Measurements from ENCODE around the gene CCDC3.
"Not testable (repeated sequence)": the region's sequence is repeated elsewhere in the genome, so short reads cannot be mapped to it uniquely, and the experiment has no call there.

The CCDC3 gene

GRCh38 chr10:13019280-13019679 lies 17.8 kb upstream of the CCDC3 start:
- CTCF ChIA-PET = no interaction called here
- Mint-ChIP-seq H3K9me3 (peaks cover 4% of the 10 kb centered on the region), H3K4me1 (no peaks in the 10 kb centered on the region), H3K27me3 (peaks cover 4% of the 10 kb centered on the region), H3K4me3 (no peak overlapping the region), H3K36me3 (no peaks in the 10 kb centered on the region), H3K27ac (no peak overlapping the region)
- DNase-seq = no peak

- Mint-ChIP-seq H3K4me1 (no peaks in the 10 kb centered on the region), H3K4me3 (no peak overlapping the region), H3K27me3 (peaks cover 4% of the 10 kb centered on the region), H3K9me3 (peaks cover 3% of the 10 kb centered on the region), H3K27ac (no peak overlapping the region), H3K36me3 (no peaks in the 10 kb centered on the region)
- no peak for DNase-seq
- CTCF ChIA-PET = no interaction called here
Measured at GRCh38 chr10:13018171-13018570, 16.7 kb upstream of the CCDC3 start.

- H3K4me3 Mint-ChIP-seq = no peak overlapping the region
- H3K9me3 Mint-ChIP-seq = no peaks in the 10 kb centered on the region
- DNase-seq = no peak
- H3K27ac Mint-ChIP-seq = no peak overlapping the region
- H3K27me3 Mint-ChIP-seq = peaks cover 4% of the 10 kb centered on the region
- CTCF ChIA-PET = no interaction called here
- H3K36me3 Mint-ChIP-seq = no peaks in the 10 kb centered on the region
- H3K4me1 Mint-ChIP-seq = no peaks in the 10 kb centered on the region
Measured at GRCh38 chr10:13016886-13017285, 15.4 kb upstream of the CCDC3 start.

GRCh38 chr10:13016426-13016825 lies 14.9 kb upstream of the CCDC3 start:
- H3K4me3 Mint-ChIP-seq = no peak overlapping the region
- DNase-seq = no peak
- H3K4me1 Mint-ChIP-seq = no peaks in the 10 kb centered on the region
- CTCF ChIA-PET = no interaction called here
- H3K27me3 Mint-ChIP-seq = peaks cover 4% of the 10 kb centered on the region
- no peaks in the 10 kb centered on the region for H3K9me3 Mint-ChIP-seq
- no peak overlapping the region for H3K27ac Mint-ChIP-seq
- H3K36me3 Mint-ChIP-seq = no peaks in the 10 kb centered on the region

GRCh38 chr10:13006037-13006436 lies 4.5 kb upstream of the CCDC3 start:
- CTCF ChIA-PET = no interaction called here
- Mint-ChIP-seq H3K9me3 (no peaks in the 10 kb centered on the region), H3K36me3 (no peaks in the 10 kb centered on the region), H3K27me3 (peaks cover 49% of the 10 kb centered on the region), H3K4me3 (no peak overlapping the region), H3K4me1 (peaks cover 4% of the 10 kb centered on the region), H3K27ac (no peak overlapping the region)
- no peak for DNase-seq

DNA sequence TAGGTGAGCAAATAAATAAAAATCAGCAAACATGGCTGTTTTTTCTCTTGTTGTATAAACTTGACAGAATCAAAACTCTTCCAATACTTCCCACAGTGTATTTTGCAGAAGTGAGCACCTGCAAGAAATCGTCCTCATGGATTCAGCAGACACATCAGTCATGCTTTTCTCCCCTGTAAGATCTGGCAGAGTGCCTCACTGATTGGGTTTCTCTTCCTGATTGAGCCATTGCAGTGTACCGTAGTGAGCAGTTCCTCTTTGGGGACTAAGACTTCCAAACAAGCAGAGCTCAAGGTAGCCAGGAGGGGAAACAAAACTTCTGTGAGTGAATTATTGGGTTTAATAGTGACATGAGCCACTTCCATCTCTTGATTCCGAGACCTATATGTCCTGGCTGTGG lies 2.2 kb upstream of the CCDC3 start:
- DNase-seq = no peak
- H3K4me3 Mint-ChIP-seq = no peak overlapping the region
- CTCF ChIA-PET = no interaction called here
- no peak overlapping the region for H3K27ac Mint-ChIP-seq
- H3K4me1 Mint-ChIP-seq = peaks cover 6% of the 10 kb centered on the region
- peaks cover 59% of the 10 kb centered on the region for H3K27me3 Mint-ChIP-seq
- H3K9me3 Mint-ChIP-seq = no peaks in the 10 kb centered on the region
- H3K36me3 Mint-ChIP-seq = no peaks in the 10 kb centered on the region

GRCh38 chr10:13003004-13003403 lies 1.5 kb upstream of the CCDC3 start:
- peaks cover 6% of the 10 kb centered on the region for H3K4me1 Mint-ChIP-seq
- no peak overlapping the region for H3K4me3 Mint-ChIP-seq
- no peaks in the 10 kb centered on the region for H3K9me3 Mint-ChIP-seq
- H3K27me3 Mint-ChIP-seq = peaks cover 60% of the 10 kb centered on the region
- H3K36me3 Mint-ChIP-seq = no peaks in the 10 kb centered on the region
- no peak overlapping the region for H3K27ac Mint-ChIP-seq
- no peak for DNase-seq
- CTCF ChIA-PET = no interaction called here

DNA sequence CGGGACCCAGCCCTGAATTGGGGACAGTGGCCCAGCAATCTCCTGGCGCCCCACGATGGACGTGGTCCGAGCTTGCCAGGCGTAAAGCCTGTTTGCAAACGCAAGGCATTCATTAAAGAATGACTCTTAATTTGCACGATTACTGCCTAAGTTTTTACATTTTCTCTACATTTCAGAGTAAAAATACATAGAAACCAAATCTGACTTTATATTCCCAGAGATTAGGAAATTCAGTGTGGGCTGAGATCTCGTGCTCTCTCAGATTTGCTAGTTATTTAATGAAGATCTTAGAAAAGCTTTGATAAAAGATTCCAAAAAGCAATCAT lies 337 bp upstream of the CCDC3 start:
- Mint-ChIP-seq H3K4me1 (peaks cover 6% of the 10 kb centered on the region), H3K9me3 (no peaks in the 10 kb centered on the region), H3K27ac (no peak overlapping the region), H3K4me3 (no peak overlapping the region), H3K27me3 (peaks cover 57% of the 10 kb centered on the region), H3K36me3 (no peaks in the 10 kb centered on the region)
- CTCF ChIA-PET = no interaction called here
- no peak for DNase-seq

- Mint-ChIP-seq H3K36me3 (no peaks in the 10 kb centered on the region), H3K4me1 (peaks cover 6% of the 10 kb centered on the region), H3K4me3 (no peak overlapping the region), H3K9me3 (no peaks in the 10 kb centered on the region), H3K27me3 (peaks cover 59% of the 10 kb centered on the region), H3K27ac (no peak overlapping the region)
- no peak for DNase-seq
- CTCF ChIA-PET = no interaction called here
Measured at GRCh38 chr10:13000431-13000830, 1.1 kb downstream of the CCDC3 start.

GRCh38 chr10:12999849-13000248 lies 1.7 kb downstream of the CCDC3 start:
- DNase-seq = no peak
- H3K36me3 Mint-ChIP-seq = no peaks in the 10 kb centered on the region
- peaks cover 6% of the 10 kb centered on the region for H3K4me1 Mint-ChIP-seq
- no peak overlapping the region for H3K27ac Mint-ChIP-seq
- H3K27me3 Mint-ChIP-seq = peaks cover 59% of the 10 kb centered on the region
- H3K4me3 Mint-ChIP-seq = no peak overlapping the region
- CTCF ChIA-PET = no interaction called here
- H3K9me3 Mint-ChIP-seq = no peaks in the 10 kb centered on the region

- Mint-ChIP-seq H3K9me3 (no peaks in the 10 kb centered on the region), H3K36me3 (no peaks in the 10 kb centered on the region), H3K4me1 (no peaks in the 10 kb centered on the region), H3K4me3 (no peak overlapping the region), H3K27ac (no peak overlapping the region), H3K27me3 (peaks cover 31% of the 10 kb centered on the region)
- CTCF ChIA-PET = interaction anchor here (0.5 kb wide), 1 partner anchor 212 kb away, joined by 3 read pairs; no protein-coding TSS in a partner anchor
- no peak for DNase-seq
Measured at GRCh38 chr10:12995425-12995861, 6.1 kb downstream of the CCDC3 start.

DNA sequence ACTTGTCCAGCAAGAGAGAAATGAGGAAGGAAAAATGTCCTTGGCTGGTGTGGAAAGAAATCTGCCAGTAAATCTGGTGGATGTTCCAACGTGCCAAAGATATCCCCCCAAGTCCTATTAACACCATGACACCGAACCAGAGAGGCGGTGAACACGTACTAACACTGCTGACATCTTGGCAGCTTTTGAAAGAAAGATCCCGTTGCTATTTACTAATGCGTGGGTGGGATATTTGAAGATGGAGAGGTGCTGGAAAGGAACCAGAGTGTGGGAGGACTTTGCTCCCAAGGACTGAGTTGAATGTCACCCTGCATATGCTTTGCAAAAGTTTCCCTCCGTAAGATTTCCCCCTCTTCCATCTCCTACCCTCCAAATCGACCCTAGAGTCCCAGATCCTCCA lies 7.9 kb downstream of the CCDC3 start:
- H3K27me3 Mint-ChIP-seq = peaks cover 16% of the 10 kb centered on the region
- no peak overlapping the region for H3K27ac Mint-ChIP-seq
- H3K9me3 Mint-ChIP-seq = no peaks in the 10 kb centered on the region
- H3K4me3 Mint-ChIP-seq = no peak overlapping the region
- no peak for DNase-seq
- H3K36me3 Mint-ChIP-seq = no peaks in the 10 kb centered on the region
- CTCF ChIA-PET = no interaction called here
- H3K4me1 Mint-ChIP-seq = no peaks in the 10 kb centered on the region

GRCh38 chr10:12985347-12985746 lies 16.2 kb downstream of the CCDC3 start:
- Mint-ChIP-seq H3K9me3 (no peaks in the 10 kb centered on the region), H3K4me1 (no peaks in the 10 kb centered on the region), H3K27me3 (peaks cover 11% of the 10 kb centered on the region), H3K36me3 (no peaks in the 10 kb centered on the region), H3K4me3 (no peak overlapping the region), H3K27ac (no peak overlapping the region)
- DNase-seq = no peak
- CTCF ChIA-PET = no interaction called here

GRCh38 chr10:12984165-12984747 lies 17.3 kb downstream of the CCDC3 start:
- Mint-ChIP-seq H3K4me1 (no peaks in the 10 kb centered on the region), H3K27ac (no peak overlapping the region), H3K27me3 (peaks cover 20% of the 10 kb centered on the region), H3K9me3 (no peaks in the 10 kb centered on the region), H3K36me3 (no peaks in the 10 kb centered on the region), H3K4me3 (no peak overlapping the region)
- DNase-seq = no peak
- CTCF ChIA-PET = no interaction called here

DNA sequence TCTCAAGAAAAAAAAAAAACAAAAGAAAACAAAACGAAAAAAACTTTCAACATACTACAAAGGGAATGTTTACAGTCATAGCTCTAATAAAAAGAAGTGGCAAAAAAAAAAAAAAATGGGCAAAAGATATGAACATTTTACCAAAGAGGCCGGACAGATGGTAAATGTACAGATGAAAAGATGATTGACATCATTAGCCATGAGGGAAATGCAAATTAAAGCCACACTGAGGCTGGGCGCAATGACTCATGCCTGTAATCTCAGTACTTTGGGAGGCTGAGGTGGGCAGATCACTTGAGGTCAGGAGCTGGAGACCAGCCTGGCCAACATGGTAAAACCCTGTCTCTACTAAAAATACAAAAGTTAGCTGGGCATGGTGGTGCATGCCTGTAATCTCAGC lies 17.9 kb downstream of the CCDC3 start:
- peaks cover 23% of the 10 kb centered on the region for H3K27me3 Mint-ChIP-seq
- H3K4me1 Mint-ChIP-seq, H3K4me3 Mint-ChIP-seq: not testable (repeated sequence)

DNA sequence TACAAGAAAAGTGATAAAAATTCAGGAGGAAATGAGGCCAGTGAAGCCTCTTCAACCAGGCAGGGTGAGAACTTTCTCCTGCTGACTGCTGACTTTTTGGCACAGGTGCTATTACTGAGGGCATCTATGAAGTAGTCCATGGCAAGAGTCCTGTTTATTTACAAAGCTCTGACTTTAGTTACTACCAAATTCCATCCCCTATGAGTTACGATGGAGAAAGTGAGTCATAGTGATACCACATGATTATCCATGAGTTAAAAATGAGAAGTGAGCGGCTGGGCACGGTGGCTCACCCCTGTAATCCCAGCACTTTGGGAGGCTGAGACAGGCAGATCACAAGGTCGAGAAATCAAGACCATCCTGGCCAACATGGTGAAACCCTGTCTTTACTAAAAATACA lies 19.9 kb downstream of the CCDC3 start:
- Mint-ChIP-seq H3K27ac (no peak overlapping the region), H3K27me3 (peaks cover 27% of the 10 kb centered on the region), H3K4me3 (no peak overlapping the region), H3K36me3 (no peaks in the 10 kb centered on the region), H3K9me3 (no peaks in the 10 kb centered on the region), H3K4me1 (no peaks in the 10 kb centered on the region)
- CTCF ChIA-PET = no interaction called here
- no peak for DNase-seq

More for the DNA sequence above, 17.9 kb downstream of the CCDC3 start:
- H3K36me3 Mint-ChIP-seq, H3K27ac Mint-ChIP-seq, DNase-seq, H3K9me3 Mint-ChIP-seq, CTCF ChIA-PET: not testable (repeated sequence)
